HEK293T (cell line): Measurements from ENCODE around the gene GOLGA6A.

Source experiments
- ARNT ChIP-seq: fragments of 450-650 bp; IDR thresholded peaks from 2 replicates; pipeline ENCODE4 v1.6.1; 2017; ENCODE audit warnings: mild to moderate bottlenecking
- ELF4 ChIP-seq: fragments of 450-650 bp; IDR thresholded peaks from 2 replicates; pipeline ENCODE4 v1.6.1; 2017; ENCODE audit warnings: antibody characterized with exemption
- FOXA1 ChIP-seq: fragments of 450-650 bp; IDR thresholded peaks from 2 replicates; pipeline ENCODE4 v1.6.1; 2016; ENCODE audit warnings: mild to moderate bottlenecking
- FOXK2 ChIP-seq: fragments of 450-650 bp; IDR thresholded peaks from 2 replicates; pipeline ENCODE4 v1.6.1; 2016; ENCODE audit warnings: mild to moderate bottlenecking
- FOXM1 ChIP-seq: fragments of 450-650 bp; IDR thresholded peaks from 2 replicates; pipeline ENCODE4 v1.6.1; 2017; ENCODE audit warnings: mild to moderate bottlenecking, borderline replicate concordance
- NFRKB ChIP-seq: fragments of 450-650 bp; IDR thresholded peaks from 2 replicates; pipeline ENCODE4 v1.6.1; 2016; ENCODE audit warnings: mild to moderate bottlenecking, moderate library complexity
- SUZ12 ChIP-seq: fragments of 450-650 bp; IDR thresholded peaks from 2 replicates; pipeline ENCODE4 v1.6.1; 2016; ENCODE audit warnings: mild to moderate bottlenecking
- TF ChIP-seq, protein P1 (sequence below): fragments of 450-650 bp; IDR thresholded peaks from 2 replicates; pipeline ENCODE4 v1.6.1; 2016

DNA sequence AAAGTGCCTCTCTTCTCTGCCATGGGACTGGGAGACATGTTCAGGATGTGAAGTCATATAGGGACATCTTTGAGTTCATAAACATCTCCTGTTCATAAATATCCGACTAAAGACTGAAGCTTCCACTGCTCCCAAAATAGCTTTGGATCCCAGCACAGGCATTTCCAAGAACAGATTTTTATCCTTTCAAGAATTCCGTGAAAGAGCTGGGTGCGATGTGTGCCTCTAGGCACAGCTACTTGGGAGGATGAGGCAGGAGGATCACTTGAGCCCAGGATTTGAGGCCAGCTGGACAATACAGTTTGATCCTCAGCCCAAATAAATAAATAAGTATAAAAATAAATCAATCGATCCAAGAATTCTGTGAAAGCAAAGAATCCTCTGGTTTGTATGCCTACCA lies 41.3 kb upstream of the GOLGA6A start:
- TF ChIP-seq FOXM1 (no peak), ARNT (no peak), ELF4 (no peak), SUZ12 (no peak), NFRKB (no peak), FOXK2 (no peak), FOXA1 (no peak)
- TF ChIP-seq, protein P1, sequence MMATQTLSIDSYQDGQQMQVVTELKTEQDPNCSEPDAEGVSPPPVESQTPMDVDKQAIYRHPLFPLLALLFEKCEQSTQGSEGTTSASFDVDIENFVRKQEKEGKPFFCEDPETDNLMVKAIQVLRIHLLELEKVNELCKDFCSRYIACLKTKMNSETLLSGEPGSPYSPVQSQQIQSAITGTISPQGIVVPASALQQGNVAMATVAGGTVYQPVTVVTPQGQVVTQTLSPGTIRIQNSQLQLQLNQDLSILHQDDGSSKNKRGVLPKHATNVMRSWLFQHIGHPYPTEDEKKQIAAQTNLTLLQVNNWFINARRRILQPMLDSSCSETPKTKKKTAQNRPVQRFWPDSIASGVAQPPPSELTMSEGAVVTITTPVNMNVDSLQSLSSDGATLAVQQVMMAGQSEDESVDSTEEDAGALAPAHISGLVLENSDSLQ: no peak
